Measurements from ENCODE around the gene MARF1. TPM values are rescaled to one million over a fixed set of nuclear protein-coding genes. Genes with fewer than 3 reads are reported as not detected.

Gene MARF1
- total RNA-seq, 2 experiments from 2014 or later = 79.9 to 101 TPM

GRCh38 chr16:15639061-15639568 is 3.8 kb downstream of the MARF1 start:
- peak overlapping the region; percentile 87 for H3K27ac Mint-ChIP-seq
- POLR2A ChIA-PET = no interaction called here
- peak overlapping the region; percentile 36 for H3K4me3 Mint-ChIP-seq

GRCh38 chr16:15636392-15636873 is 6.5 kb downstream of the MARF1 start:
- peak overlapping the region; percentile 25 for H3K4me3 Mint-ChIP-seq
- no peaks in the 10 kb centered on the region for H3K27me3 Mint-ChIP-seq
- H3K36me3 Mint-ChIP-seq (ENCODE audit: low read depth) = peaks cover 80% of the 10 kb centered on the region
- peaks cover 68% of the 10 kb centered on the region for H3K4me1 Mint-ChIP-seq
- DNase-seq = peak; percentile 22
- no peaks in the 10 kb centered on the region for H3K9me3 Mint-ChIP-seq
- POLR2A ChIA-PET = interaction anchor here (0.9 kb wide), 1 partner anchor 13 kb away, joined by 5 read pairs; no protein-coding TSS in a partner anchor
- peak overlapping the region; percentile 82 for H3K27ac Mint-ChIP-seq
- CTCF ChIA-PET = interaction anchor here (0.9 to 1.7 kb wide), 2 partner anchors 22 kb away, joined by 4 to 6 read pairs; no protein-coding TSS in a partner anchor

More at GRCh38 chr16:15639061-15639568, 3.8 kb downstream of the MARF1 start:
- no peaks in the 10 kb centered on the region for H3K9me3 Mint-ChIP-seq
- H3K36me3 Mint-ChIP-seq (ENCODE audit: low read depth) = peaks cover 62% of the 10 kb centered on the region
- no peak for DNase-seq
- H3K27me3 Mint-ChIP-seq = no peaks in the 10 kb centered on the region
- H3K4me1 Mint-ChIP-seq = peaks cover 75% of the 10 kb centered on the region
- CTCF ChIA-PET = interaction anchor here (0.6 kb wide), 1 partner anchor 107 kb away, joined by 3 read pairs; no protein-coding TSS in a partner anchor

GRCh38 chr16:15635926-15636325 is 7.0 kb downstream of the MARF1 start:
- POLR2A ChIA-PET = interaction anchor here (0.9 kb wide), 1 partner anchor 12 kb away, joined by 5 read pairs; no protein-coding TSS in a partner anchor
- H3K4me1 Mint-ChIP-seq = peaks cover 63% of the 10 kb centered on the region
- peaks cover 82% of the 10 kb centered on the region for H3K36me3 Mint-ChIP-seq (ENCODE audit: low read depth)

GRCh38 chr16:15631730-15632409 is 11.1 kb downstream of the MARF1 start:
- Mint-ChIP-seq H3K27ac (no peak overlapping the region), H3K4me1 (peaks cover 34% of the 10 kb centered on the region)

More at GRCh38 chr16:15635926-15636325, 7.0 kb downstream of the MARF1 start:
- CTCF ChIA-PET = interaction anchor here (0.9 to 1.7 kb wide), 3 partner anchors 11 to 23 kb away, joined by 3 to 6 read pairs (median 4); no protein-coding TSS in a partner anchor
- no peak for DNase-seq
- Mint-ChIP-seq H3K4me3 (no peak overlapping the region), H3K27me3 (no peaks in the 10 kb centered on the region), H3K27ac (peak overlapping the region; percentile 82), H3K9me3 (no peaks in the 10 kb centered on the region)

GRCh38 chr16:15621889-15622288 is 21.1 kb downstream of the MARF1 start:
- no peaks in the 10 kb centered on the region for H3K9me3 Mint-ChIP-seq

More at GRCh38 chr16:15631730-15632409, 11.1 kb downstream of the MARF1 start:
- Mint-ChIP-seq H3K27me3 (no peaks in the 10 kb centered on the region), H3K4me3 (no peak overlapping the region), H3K9me3 (no peaks in the 10 kb centered on the region), H3K36me3 (ENCODE audit: low read depth) (peaks cover 72% of the 10 kb centered on the region)
- ChIA-PET POLR2A (no interaction called here), CTCF (interaction anchor here (1.2 to 2.3 kb wide), 2 partner anchors 11 to 25 kb away, joined by 3 to 9 read pairs; partner anchors contain the start of gene MARF1)
- no peak for DNase-seq

GRCh38 chr16:15621456-15621855 is 21.5 kb downstream of the MARF1 start:
- H3K27ac Mint-ChIP-seq = no peak overlapping the region
- ChIA-PET POLR2A (no interaction called here), CTCF (interaction anchor here (0.6 to 1.2 kb wide), 2 partner anchors 9 to 193 kb away, joined by 3 read pairs; no protein-coding TSS in a partner anchor)
- no peaks in the 10 kb centered on the region for H3K9me3 Mint-ChIP-seq
- H3K4me1 Mint-ChIP-seq = no peaks in the 10 kb centered on the region
- no peaks in the 10 kb centered on the region for H3K27me3 Mint-ChIP-seq
- no peak overlapping the region for H3K4me3 Mint-ChIP-seq
- peaks cover 54% of the 10 kb centered on the region for H3K36me3 Mint-ChIP-seq (ENCODE audit: low read depth)
- DNase-seq = no peak

More at GRCh38 chr16:15621889-15622288, 21.1 kb downstream of the MARF1 start:
- Mint-ChIP-seq H3K4me3 (no peak overlapping the region), H3K27me3 (no peaks in the 10 kb centered on the region), H3K27ac (no peak overlapping the region), H3K36me3 (ENCODE audit: low read depth) (peaks cover 50% of the 10 kb centered on the region), H3K4me1 (no peaks in the 10 kb centered on the region)
- no peak for DNase-seq
- ChIA-PET POLR2A (no interaction called here), CTCF (interaction anchor here (0.8 to 1.2 kb wide), 2 partner anchors 172 to 194 kb away, joined by 3 read pairs; no protein-coding TSS in a partner anchor)

GRCh38 chr16:15620611-15621195 is 22.3 kb downstream of the MARF1 start:
- ChIA-PET CTCF (interaction anchor here (0.6 kb wide), 1 partner anchor 10 kb away, joined by 3 read pairs; no protein-coding TSS in a partner anchor), POLR2A (no interaction called here)
- Mint-ChIP-seq H3K4me1 (no peaks in the 10 kb centered on the region), H3K4me3 (no peak overlapping the region), H3K27me3 (no peaks in the 10 kb centered on the region), H3K9me3 (no peaks in the 10 kb centered on the region), H3K27ac (no peak overlapping the region), H3K36me3 (ENCODE audit: low read depth) (peaks cover 57% of the 10 kb centered on the region)
- DNase-seq = no peak

GRCh38 chr16:15618392-15618791 is 24.6 kb downstream of the MARF1 start:
- H3K9me3 Mint-ChIP-seq = no peaks in the 10 kb centered on the region
- no peaks in the 10 kb centered on the region for H3K4me1 Mint-ChIP-seq
- no peaks in the 10 kb centered on the region for H3K27me3 Mint-ChIP-seq
- no peak overlapping the region for H3K27ac Mint-ChIP-seq
- peaks cover 49% of the 10 kb centered on the region for H3K36me3 Mint-ChIP-seq (ENCODE audit: low read depth)
- H3K4me3 Mint-ChIP-seq = no peak overlapping the region
- DNase-seq = no peak
- CTCF ChIA-PET = no interaction called here
- POLR2A ChIA-PET = no interaction called here

GRCh38 chr16:15617901-15618300 is 25.1 kb downstream of the MARF1 start:
- no peaks in the 10 kb centered on the region for H3K9me3 Mint-ChIP-seq
- H3K27me3 Mint-ChIP-seq = no peaks in the 10 kb centered on the region
- no peaks in the 10 kb centered on the region for H3K4me1 Mint-ChIP-seq
- H3K27ac Mint-ChIP-seq = no peak overlapping the region
- ChIA-PET POLR2A (no interaction called here), CTCF (no interaction called here)
- no peak overlapping the region for H3K4me3 Mint-ChIP-seq
- H3K36me3 Mint-ChIP-seq (ENCODE audit: low read depth) = peaks cover 50% of the 10 kb centered on the region
- no peak for DNase-seq

- Mint-ChIP-seq H3K36me3 (ENCODE audit: low read depth) (peaks cover 57% of the 10 kb centered on the region), H3K4me1 (no peaks in the 10 kb centered on the region), H3K4me3 (no peak overlapping the region), H3K27ac (no peak overlapping the region), H3K27me3 (no peaks in the 10 kb centered on the region), H3K9me3 (no peaks in the 10 kb centered on the region)
- ChIA-PET POLR2A (no interaction called here), CTCF (no interaction called here)
- no peak for DNase-seq
Measured at GRCh38 chr16:15616475-15617165, 26.3 kb downstream of the MARF1 start.

- Mint-ChIP-seq H3K9me3 (no peaks in the 10 kb centered on the region), H3K27ac (no peak overlapping the region), H3K36me3 (ENCODE audit: low read depth) (peaks cover 57% of the 10 kb centered on the region), H3K4me1 (no peaks in the 10 kb centered on the region), H3K4me3 (no peak overlapping the region), H3K27me3 (no peaks in the 10 kb centered on the region)
- DNase-seq = no peak
- CTCF ChIA-PET = interaction anchor here (2.1 kb wide), 1 partner anchor 19 kb away, joined by 6 read pairs; no protein-coding TSS in a partner anchor
- POLR2A ChIA-PET = no interaction called here
Measured at GRCh38 chr16:15616012-15616411, 26.9 kb downstream of the MARF1 start.

GRCh38 chr16:15613676-15614075 is 29.3 kb downstream of the MARF1 start:
- H3K9me3 Mint-ChIP-seq = no peaks in the 10 kb centered on the region
- H3K36me3 Mint-ChIP-seq (ENCODE audit: low read depth) = peaks cover 60% of the 10 kb centered on the region
- H3K4me3 Mint-ChIP-seq = no peak overlapping the region
- no peaks in the 10 kb centered on the region for H3K4me1 Mint-ChIP-seq
- no peaks in the 10 kb centered on the region for H3K27me3 Mint-ChIP-seq
- POLR2A ChIA-PET = no interaction called here
- CTCF ChIA-PET = interaction anchor here (2.1 kb wide), 1 partner anchor 22 kb away, joined by 6 read pairs; no protein-coding TSS in a partner anchor
- no peak overlapping the region for H3K27ac Mint-ChIP-seq
- DNase-seq = no peak

All from activated CD4-positive, alpha-beta T cell treated with anti-CD3 and anti-CD28 coated beads, Interleukin-2, amount 10 ng/mL, durations not matched to agents 7 days and 5 days (primary cell).